Panc1 (cell line): ENCODE data around the gene C1QTNF1. TPM values are rescaled to one million over a fixed set of nuclear protein-coding genes. Genes with fewer than 3 reads are reported as not detected.

Experiments used
- ATAC-seq: fragments of 200-7000 bp; cut with Tn5 transposase; 2 replicates; pipeline ENCODE4 v1.9.1; 2020; ENCODE audit warnings: mild to moderate bottlenecking, moderate library complexity
- BruUV-seq: library from RNA; stranded (reverse); fragments of 400-500 nt; replicated peaks from 2 replicates; lab custom pipeline; 2021; lab: Mats Ljungman, UMichigan
- CTCF ChIA-PET: fragments of 300-600 bp; sonication (Branson Sonifier 250); formaldehyde crosslinking; loops from one replicate; lab custom pipeline; 2022; ENCODE audit warnings: antibody characterized with exemption; lab: Charles Lee
- POLR2A ChIA-PET: fragments of 300-600 bp; sonication (Branson Sonifier 250); formaldehyde crosslinking; loops from one replicate; lab custom pipeline; 2022; ENCODE audit warnings: antibody characterized with exemption; lab: Charles Lee
- DNase-seq: peaks from one replicate; pipeline ENCODE4 v3.0.0-alpha.2; 2010; ENCODE audit warnings: low read depth, low spot score
- H3K27ac ChIP-seq: 2 replicates; pipeline ENCODE4 v1.5.1; 2011; ENCODE audit warnings: mild to moderate bottlenecking, low read length, inconsistent platforms
- H3K27me3 ChIP-seq: fragments of 200-500 bp; sonication (Bioruptor generic); 2 replicates; pipeline ENCODE4 v1.6.0; 2014; ENCODE audit warnings: low read length, inconsistent platforms; ENCODE audit not compliant: control insufficient read depth, insufficient read depth
- H3K36me3 ChIP-seq: fragments of 200-500 bp; sonication (Bioruptor generic); 2 replicates; pipeline ENCODE4 v1.5.1; 2014; ENCODE audit warnings: inconsistent platforms, mild to moderate bottlenecking, low read length, moderate library complexity; ENCODE audit not compliant: control insufficient read depth, insufficient read depth
- H3K4me1 ChIP-seq: 2 replicates; pipeline ENCODE4 v1.5.1; 2011; ENCODE audit warnings: inconsistent platforms, mild to moderate bottlenecking, low read length, moderate library complexity; ENCODE audit not compliant: control insufficient read depth, insufficient read depth
- H3K4me3 ChIP-seq, 2 experiments: 2 replicates each; pipeline ENCODE4 v1.5.1; 2011 to 2012; ENCODE audit warnings: low read depth in 2 of 2, low read length in 2 of 2, mild to moderate bottlenecking in 2 of 2, inconsistent platforms in 1 of 2, moderate library complexity in 1 of 2
- H3K9me3 ChIP-seq: fragments of 200-500 bp; sonication (Bioruptor generic); 2 replicates; pipeline ENCODE4 v1.5.1; 2014; ENCODE audit warnings: low read depth, mild to moderate bottlenecking, inconsistent platforms, low read length, moderate library complexity; ENCODE audit not compliant: control insufficient read depth, insufficient read depth
- CTCF ChIP-seq: fragments of 450-650 bp; IDR thresholded peaks from 2 replicates; pipeline ENCODE4 v1.5.1; 2017; ENCODE audit warnings: mild to moderate bottlenecking
- POLR2AphosphoS5 ChIP-seq: IDR thresholded peaks from 2 replicates; pipeline ENCODE4 v1.6.1; 2012; ENCODE audit warnings: mild to moderate bottlenecking, low read depth, low read length, moderate library complexity
- REST ChIP-seq, 2 experiments: IDR thresholded peaks; 2 replicates each; pipeline ENCODE4 v1.6.1; 2011 to 2012; ENCODE audit warnings: low read depth in 2 of 2, control low read depth in 1 of 2, low read length in 1 of 2, mild to moderate bottlenecking in 1 of 2, moderate library complexity in 1 of 2; ENCODE audit not compliant: insufficient read depth in 1 of 2
- SIN3A ChIP-seq: IDR thresholded peaks from 2 replicates; pipeline ENCODE4 v1.6.1; 2012; ENCODE audit warnings: low read depth, mild to moderate bottlenecking, low read length, moderate library complexity, borderline replicate concordance; ENCODE audit not compliant: insufficient read depth
- TCF7L2 ChIP-seq: IDR thresholded peaks from 2 replicates; pipeline ENCODE4 v1.6.1; 2011; ENCODE audit warnings: mild to moderate bottlenecking, low read depth, low read length, inconsistent platforms
- in situ Hi-C: cut with HindIII; loops from 2 replicates; pipeline ENCODE4 v1.10.0; 2016; ENCODE audit warnings: low sequenced_read_pairs, low pct_unique_long_range_greater_than_20kb
- intact Hi-C: fragments of 100-400 bp; cut with micrococcal nuclease; formaldehyde crosslinking; loops from one replicate; pipeline ENCODE4 v1.10.0; 2022; ENCODE audit not compliant: unreplicated experiment
- total RNA-seq: library from RNA; stranded (reverse); gene quantifications from one replicate; pipeline ENCODE4 v1.2.1, GENCODE V29; 2021; ENCODE audit not compliant: unreplicated experiment

The C1QTNF1 gene
- total RNA-seq, 1 experiment from 2014 or later = 1.5 TPM

- ChIA-PET POLR2A (no interaction called here), CTCF (no interaction called here)
- H3K4me1 ChIP-seq = peaks cover 40% of the 10 kb centered on the region
- H3K36me3 ChIP-seq = peaks cover 13% of the 10 kb centered on the region; the same call in 1 of the 2 replicates
- TF ChIP-seq TCF7L2 (no peak), SIN3A (no peak), REST (IDR thresholded peaks at IDR 0.05; ENCODE audit: insufficient read depth in 1 of 2, low read depth in 2 of 2, low read length in 1 of 2) (no peak), CTCF (no peak), POLR2AphosphoS5 (no peak)
- in situ Hi-C loops = no loop called here
- H3K4me3 ChIP-seq = no peak overlapping the region
- intact Hi-C loops = no loop called here
- BruUV-seq = no TSS peak
- no peaks in the 10 kb centered on the region for H3K27me3 ChIP-seq
- no peaks in the 10 kb centered on the region for H3K9me3 ChIP-seq
- no peak for ATAC-seq
- no peak for DNase-seq
- no peak overlapping the region for H3K27ac ChIP-seq
These were observed 17.0 kb upstream of the C1QTNF1 start for GRCh38 chr17:79006794-79007503.

- intact Hi-C loops = no loop called here
- no peak for DNase-seq
- H3K27ac ChIP-seq = no peak overlapping the region
These were observed 16.2 kb upstream of the C1QTNF1 start for GRCh38 chr17:79007504-79008381.

More at GRCh38 chr17:79007504-79008381, 16.2 kb upstream of the C1QTNF1 start:
- ATAC-seq = no peak
- Histone ChIP-seq H3K4me3 (peak overlapping the region in 1 of 2 experiments; percentile 88; a peak in 1 of 4 replicates), H3K36me3 (peaks cover 13% of the 10 kb centered on the region; the same call in 1 of the 2 replicates), H3K4me1 (peaks cover 40% of the 10 kb centered on the region), H3K27me3 (no peaks in the 10 kb centered on the region), H3K9me3 (no peaks in the 10 kb centered on the region)
- TF ChIP-seq REST (IDR thresholded peaks at IDR 0.05; ENCODE audit: insufficient read depth in 1 of 2, low read depth in 2 of 2, low read length in 1 of 2) (no peak), POLR2AphosphoS5 (no peak), CTCF (no peak), TCF7L2 (no peak), SIN3A (no peak)
- POLR2A ChIA-PET = interaction anchor here (0.7 kb wide), 1 partner anchor 33 kb away, joined by 3 read pairs; no protein-coding TSS in a partner anchor
- in situ Hi-C loops = no loop called here
- CTCF ChIA-PET = interaction anchor here (1.2 kb wide), 1 partner anchor 13 kb away, joined by 3 read pairs; no protein-coding TSS in a partner anchor
- BruUV-seq = no TSS peak
